CD4-positive, alpha-beta T cell (primary cell): ENCODE data around the gene MED8. TPM values are rescaled to one million over a fixed set of nuclear protein-coding genes. Genes with fewer than 3 reads are reported as not detected.

Source experiments
- ATAC-seq: fragments of 200-7000 bp; cut with Tn5 transposase; one replicate; pipeline ENCODE4 v1.10.0; 2022; ENCODE audit warnings: mild to moderate bottlenecking; ENCODE audit not compliant: poor library complexity
- CTCF ChIA-PET: fragments of 350-600 bp; sonication (Branson Sonifier 250); formaldehyde crosslinking; loops from one replicate; lab custom pipeline; 2021; ENCODE audit warnings: antibody characterized with exemption, inconsistent platforms; lab: Charles Lee
- POLR2A ChIA-PET: fragments of 350-600 bp; sonication (Branson Sonifier 250); formaldehyde crosslinking; loops from one replicate; lab custom pipeline; 2021; ENCODE audit warnings: antibody characterized with exemption, inconsistent platforms; lab: Charles Lee
- DNase-seq, 14 experiments: peaks; one replicate each; pipeline ENCODE4 v3.0.0-alpha.2; 2013 to 2020; ENCODE audit warnings: mixed read lengths in 2 of 14
- H3K27ac ChIP-seq, 2 donors: one replicate each; pipeline versions ENCODE4 v1.5.1 to v1.7.0; 2013; ENCODE audit warnings: low read length in 2 of 2, low read depth in 1 of 2, mild to moderate bottlenecking in 1 of 2
- H3K27me3 ChIP-seq, 2 experiments: 1 replicate in 1 of 2; 2 replicates in 1 of 2; pipeline versions ENCODE4 v1.6.1 to v1.7.0; 2013; ENCODE audit warnings: low read length in 2 of 2, control low read depth in 1 of 2, mild to moderate bottlenecking in 1 of 2, moderate library complexity in 1 of 2; ENCODE audit not compliant: insufficient read depth in 2 of 2, control insufficient read depth in 1 of 2
- H3K36me3 ChIP-seq: one replicate; pipeline ENCODE4 v1.6.1; 2013; ENCODE audit warnings: low read length, control low read depth; ENCODE audit not compliant: insufficient read depth
- H3K4me1 ChIP-seq: one replicate; pipeline ENCODE4 v1.6.1; 2013; ENCODE audit warnings: low read length, control low read depth; ENCODE audit not compliant: insufficient read depth
- H3K4me3 ChIP-seq: one replicate; pipeline ENCODE4 v1.5.1; 2013; ENCODE audit warnings: mild to moderate bottlenecking, low read length, moderate library complexity
- H3K9me3 ChIP-seq, 2 experiments: 1 replicate in 1 of 2; 2 replicates in 1 of 2; pipeline versions ENCODE4 v1.6.1 to v1.7.0; 2013; ENCODE audit warnings: low read length in 2 of 2, mild to moderate bottlenecking in 2 of 2, control low read depth in 1 of 2, moderate library complexity in 1 of 2; ENCODE audit not compliant: control insufficient read depth in 1 of 2, insufficient read depth in 1 of 2
- H3K27ac Mint-ChIP-seq: one replicate; pipeline ENCODE4 v1.8.0; 2020; ENCODE audit warnings: mixed read lengths
- H3K27me3 Mint-ChIP-seq: one replicate; pipeline ENCODE4 v1.8.0; 2021; ENCODE audit warnings: mixed read lengths
- H3K36me3 Mint-ChIP-seq: one replicate; pipeline ENCODE4 v1.8.0; 2021; ENCODE audit warnings: low read depth, mixed read lengths
- H3K4me1 Mint-ChIP-seq: one replicate; pipeline ENCODE4 v1.8.0; 2021; ENCODE audit warnings: low read depth, mixed read lengths
- H3K4me3 Mint-ChIP-seq: one replicate; pipeline ENCODE4 v1.8.0; 2020; ENCODE audit warnings: mild to moderate bottlenecking, mixed read lengths
- H3K9me3 Mint-ChIP-seq: one replicate; pipeline ENCODE4 v1.8.0; 2020; ENCODE audit warnings: mixed read lengths
- CTCF ChIP-seq: fragments of 200-600 bp; IDR thresholded peaks from one replicate; pipeline ENCODE4 v1.8.0; 2022; ENCODE audit warnings: antibody characterized with exemption, mild to moderate bottlenecking
- intact Hi-C, 2 experiments: fragments of 100-400 bp; cut with DNase I in 1 of 2; cut with micrococcal nuclease in 1 of 2; formaldehyde crosslinking; loops; one replicate each; pipeline versions ENCODE4 v1.15.1 to v1.9.0; 2023 to 2025; cut with DNase I, micrococcal nuclease
- total RNA-seq, 174 experiments: library from RNA in 2 of 174; stranded (reverse) in 2 of 174; gene quantifications; one replicate each; pipeline ENCODE4 v1.2.3 and lab custom pipeline; 2021 to 2026

MED8 gene
- total RNA-seq, 2 experiments from 2014 or later, result 14.8 to 17.6 TPM

GRCh38 chr1:43387976-43388599 lies 1.5 kb downstream of the MED8 start:
- no peaks in the 10 kb centered on the region for H3K9me3 ChIP-seq
- ATAC-seq (no peak), DNase-seq (no peak)
- H3K4me3 ChIP-seq, result no peak overlapping the region
- no peak for TF ChIP-seq CTCF
- H3K36me3 ChIP-seq, result peaks cover 45% of the 10 kb centered on the region
- ChIA-PET POLR2A (interaction anchor here (1.0 to 4.5 kb wide), 2 partner anchors 20 to 262 kb away, joined by 3 to 24 read pairs; partner anchors contain the start of genes ELOVL1 and KDM4A), CTCF (interaction anchor here (1.4 to 1.6 kb wide), 2 partner anchors 20 to 30 kb away, joined by 4 to 7 read pairs; partner anchors contain the start of genes CDC20 and ELOVL1)
- peaks cover 27% of the 10 kb centered on the region for H3K4me1 ChIP-seq
- intact Hi-C loops, result loop anchor here in 1 of 2 experiments (2.0 to 5.0 kb wide), 2 partner anchors 29 to 64 kb away; partner anchors contain the start of genes CDC20 and HYI
- H3K27me3 ChIP-seq, result no peaks in the 10 kb centered on the region
- Mint-ChIP-seq H3K4me3 (peak overlapping the region; percentile 100), H3K36me3 (peaks cover 72% of the 10 kb centered on the region), H3K9me3 (no peaks in the 10 kb centered on the region), H3K27me3 (no peaks in the 10 kb centered on the region), H3K4me1 (peaks cover 35% of the 10 kb centered on the region), H3K27ac (peak overlapping the region; percentile 86)
- H3K27ac ChIP-seq, result no peak overlapping the region

GRCh38 chr1:43386676-43387075 lies 2.9 kb downstream of the MED8 start:
- no peaks in the 10 kb centered on the region for H3K9me3 ChIP-seq
- H3K9me3 Mint-ChIP-seq, result no peaks in the 10 kb centered on the region
- no peaks in the 10 kb centered on the region for H3K27me3 Mint-ChIP-seq
- peaks cover 56% of the 10 kb centered on the region for H3K36me3 ChIP-seq
- ChIA-PET POLR2A (interaction anchor here (1.1 kb wide), 1 partner anchor 18 kb away, joined by 3 read pairs; the partner anchor contains the start of gene ELOVL1), CTCF (no interaction called here)
- H3K4me3 ChIP-seq, result no peak overlapping the region
- H3K27ac ChIP-seq, result no peak overlapping the region
- H3K27ac Mint-ChIP-seq, result no peak overlapping the region
- H3K4me3 Mint-ChIP-seq, result no peak overlapping the region
- H3K4me1 ChIP-seq, result peaks cover 27% of the 10 kb centered on the region
- ATAC-seq (no peak), DNase-seq (no peak)
- H3K4me1 Mint-ChIP-seq, result peaks cover 34% of the 10 kb centered on the region
- H3K27me3 ChIP-seq, result no peaks in the 10 kb centered on the region
- H3K36me3 Mint-ChIP-seq, result peaks cover 82% of the 10 kb centered on the region
- intact Hi-C loops, result loop anchor here in 1 of 2 experiments (5.0 kb wide), 1 partner anchor 66 kb away; the partner anchor contains the start of gene HYI
- TF ChIP-seq CTCF, result no peak

- no peak for ATAC-seq
- H3K4me3 ChIP-seq, result no peak overlapping the region
- H3K27me3 ChIP-seq, result no peaks in the 10 kb centered on the region
- H3K27ac Mint-ChIP-seq, result no peak overlapping the region
- ChIA-PET POLR2A (no interaction called here), CTCF (no interaction called here)
- no peaks in the 10 kb centered on the region for H3K9me3 ChIP-seq
- H3K36me3 ChIP-seq, result peaks cover 59% of the 10 kb centered on the region
- H3K4me1 ChIP-seq, result peaks cover 6% of the 10 kb centered on the region
- no peak overlapping the region for H3K27ac ChIP-seq
- peak overlapping the region; percentile 18 for H3K4me3 Mint-ChIP-seq
- no peaks in the 10 kb centered on the region for H3K27me3 Mint-ChIP-seq
- H3K36me3 Mint-ChIP-seq, result peaks cover 73% of the 10 kb centered on the region
- intact Hi-C loops, result no loop called here
- no peaks in the 10 kb centered on the region for H3K9me3 Mint-ChIP-seq
- H3K4me1 Mint-ChIP-seq, result peaks cover 17% of the 10 kb centered on the region
- DNase-seq, result no peak
- no peak for TF ChIP-seq CTCF
Measured at GRCh38 chr1:43383449-43383848, 6.2 kb downstream of the MED8 start.
